RWPE2 (cell line): ENCODE results near the gene LCLAT1.
"Not testable (repeated sequence)": the region's sequence is repeated elsewhere in the genome, so short reads cannot be mapped to it uniquely, and the experiment has no call there.

Experiments
- ATAC-seq: fragments of 200-7000 bp; cut with Tn5 transposase; 3 replicates; pipeline ENCODE4 v1.9.1; 2021; ENCODE audit warnings: low read depth
- DNase-seq: peaks from one replicate; pipeline ENCODE4 v3.0.0-alpha.2; 2020; ENCODE audit warnings: low spot score
- H3K27ac ChIP-seq: fragments of 450-650 bp; 2 replicates; pipeline ENCODE4 v1.5.1; 2017; ENCODE audit warnings: mild to moderate bottlenecking; ENCODE audit not compliant: poor library complexity, severe bottlenecking
- H3K27me3 ChIP-seq: fragments of 250-450 bp; sonication (Bioruptor Pico); 2 replicates; pipeline ENCODE4 v1.5.1; 2021; ENCODE audit warnings: mild to moderate bottlenecking, moderate library complexity; ENCODE audit not compliant: insufficient read depth, poor library complexity, severe bottlenecking
- H3K36me3 ChIP-seq: fragments of 250-450 bp; sonication (Bioruptor Pico); 2 replicates; pipeline ENCODE4 v1.5.1; 2020; ENCODE audit warnings: low read depth, mild to moderate bottlenecking, moderate library complexity
- H3K4me1 ChIP-seq: fragments of 250-450 bp; sonication (Bioruptor Pico); 2 replicates; pipeline ENCODE4 v1.5.1; 2021; ENCODE audit warnings: mild to moderate bottlenecking, moderate library complexity; ENCODE audit not compliant: insufficient read depth, poor library complexity, severe bottlenecking
- H3K4me3 ChIP-seq: fragments of 250-450 bp; sonication (Bioruptor Pico); 2 replicates; pipeline ENCODE4 v1.5.1; 2021; ENCODE audit warnings: mild to moderate bottlenecking, moderate library complexity; ENCODE audit not compliant: severe bottlenecking
- H3K9me3 ChIP-seq: fragments of 250-450 bp; sonication (Bioruptor Pico); 2 replicates; pipeline ENCODE4 v1.5.1; 2021; ENCODE audit warnings: mild to moderate bottlenecking, moderate library complexity; ENCODE audit not compliant: severe bottlenecking
- TF ChIP-seq, protein P1 (sequence below): fragments of 450-650 bp; IDR thresholded peaks from one replicate; pipeline ENCODE4 v1.5.1; 2017; ENCODE audit warnings: mild to moderate bottlenecking, moderate library complexity; ENCODE audit not compliant: poor library complexity, severe bottlenecking

Gene LCLAT1

GRCh38 chr2:30492185-30492584 lies 45.1 kb downstream of the LCLAT1 start:
- Histone ChIP-seq H3K27ac (no peak overlapping the region), H3K9me3 (peaks cover 4% of the 10 kb centered on the region), H3K4me1 (no peaks in the 10 kb centered on the region), H3K36me3 (no peaks in the 10 kb centered on the region), H3K4me3 (no peak overlapping the region), H3K27me3 (no peaks in the 10 kb centered on the region)
- DNase-seq: no peak
- no peak for ATAC-seq
- TF ChIP-seq, protein P1, sequence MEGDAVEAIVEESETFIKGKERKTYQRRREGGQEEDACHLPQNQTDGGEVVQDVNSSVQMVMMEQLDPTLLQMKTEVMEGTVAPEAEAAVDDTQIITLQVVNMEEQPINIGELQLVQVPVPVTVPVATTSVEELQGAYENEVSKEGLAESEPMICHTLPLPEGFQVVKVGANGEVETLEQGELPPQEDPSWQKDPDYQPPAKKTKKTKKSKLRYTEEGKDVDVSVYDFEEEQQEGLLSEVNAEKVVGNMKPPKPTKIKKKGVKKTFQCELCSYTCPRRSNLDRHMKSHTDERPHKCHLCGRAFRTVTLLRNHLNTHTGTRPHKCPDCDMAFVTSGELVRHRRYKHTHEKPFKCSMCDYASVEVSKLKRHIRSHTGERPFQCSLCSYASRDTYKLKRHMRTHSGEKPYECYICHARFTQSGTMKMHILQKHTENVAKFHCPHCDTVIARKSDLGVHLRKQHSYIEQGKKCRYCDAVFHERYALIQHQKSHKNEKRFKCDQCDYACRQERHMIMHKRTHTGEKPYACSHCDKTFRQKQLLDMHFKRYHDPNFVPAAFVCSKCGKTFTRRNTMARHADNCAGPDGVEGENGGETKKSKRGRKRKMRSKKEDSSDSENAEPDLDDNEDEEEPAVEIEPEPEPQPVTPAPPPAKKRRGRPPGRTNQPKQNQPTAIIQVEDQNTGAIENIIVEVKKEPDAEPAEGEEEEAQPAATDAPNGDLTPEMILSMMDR: no peak

DNA sequence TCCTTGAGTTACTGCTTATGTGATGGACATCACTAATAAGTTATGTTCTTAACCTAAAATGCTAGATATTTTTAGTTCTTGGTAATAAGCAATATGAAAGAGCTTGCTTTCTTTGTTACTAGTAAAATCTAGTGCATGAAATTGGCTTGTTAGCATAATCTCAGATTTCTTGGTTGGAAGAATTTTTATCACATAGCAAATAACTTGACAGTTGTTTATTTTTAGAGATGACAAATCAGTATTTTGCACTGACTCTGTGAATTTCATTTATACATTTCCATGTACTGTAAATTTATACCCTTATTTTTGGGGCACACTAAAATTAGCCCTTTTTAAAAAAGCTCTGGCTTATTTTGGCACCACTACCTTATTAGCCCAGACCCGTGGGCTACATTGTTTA lies 45.6 kb downstream of the LCLAT1 start:
- Histone ChIP-seq H3K27ac (no peak overlapping the region), H3K36me3 (no peaks in the 10 kb centered on the region; the same call in 1 of the 2 replicates), H3K9me3 (peaks cover 4% of the 10 kb centered on the region), H3K4me3 (no peak overlapping the region), H3K27me3 (no peaks in the 10 kb centered on the region), H3K4me1 (no peaks in the 10 kb centered on the region)
- DNase-seq: no peak
- TF ChIP-seq, protein P1: no peak
- no peak for ATAC-seq

DNA sequence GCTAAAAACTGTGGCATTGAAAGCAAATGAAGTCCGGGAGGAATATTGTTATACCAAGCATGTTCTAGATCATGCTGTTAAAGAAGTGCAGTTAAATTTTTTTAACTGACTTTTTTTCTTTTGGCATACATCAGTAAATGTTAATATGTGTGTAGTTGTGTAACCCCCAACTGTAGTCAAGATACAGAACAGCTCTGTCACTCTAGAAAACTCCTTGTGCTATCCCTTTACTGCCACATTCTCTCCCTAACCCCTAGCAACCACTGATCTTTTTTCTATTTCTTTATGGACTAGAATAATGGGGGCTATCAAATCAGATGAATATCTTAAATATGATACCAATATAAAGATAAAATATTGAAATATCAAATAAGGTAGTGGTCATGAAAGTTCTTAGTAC lies 46.4 kb downstream of the LCLAT1 start:
- Histone ChIP-seq H3K9me3 (peaks cover 4% of the 10 kb centered on the region), H3K27me3 (no peaks in the 10 kb centered on the region), H3K4me1 (no peaks in the 10 kb centered on the region), H3K4me3 (no peak overlapping the region), H3K36me3 (no peaks in the 10 kb centered on the region; the same call in 1 of the 2 replicates), H3K27ac (no peak overlapping the region)
- no peak for ATAC-seq
- TF ChIP-seq, protein P1: no peak
- no peak for DNase-seq

- ATAC-seq, H3K4me1 ChIP-seq, H3K27ac ChIP-seq, H3K9me3 ChIP-seq, H3K27me3 ChIP-seq, H3K36me3 ChIP-seq, DNase-seq, H3K4me3 ChIP-seq: not testable (repeated sequence)
These were observed 48.9 kb downstream of the LCLAT1 start for GRCh38 chr2:30495896-30496295.

- TF ChIP-seq, protein P1: no peak
- Histone ChIP-seq H3K4me3 (no peak overlapping the region), H3K27me3 (no peaks in the 10 kb centered on the region), H3K27ac (no peak overlapping the region), H3K36me3 (no peaks in the 10 kb centered on the region; the same call in 1 of the 2 replicates), H3K4me1 (no peaks in the 10 kb centered on the region), H3K9me3 (peaks cover 4% of the 10 kb centered on the region)
- ATAC-seq: no peak
- no peak for DNase-seq
These were observed 52.6 kb downstream of the LCLAT1 start for GRCh38 chr2:30499681-30500080.
